Loucy (cell line): ENCODE data around the gene KLF16.

Source experiments
- EZH2phosphoT487 ChIP-seq: fragments of 200-600 bp; IDR thresholded peaks from 2 replicates; pipeline ENCODE4 v1.6.1; 2018; ENCODE audit warnings: antibody characterized with exemption, mild to moderate bottlenecking, moderate library complexity, borderline replicate concordance
- TF ChIP-seq, protein P1 (sequence below): fragments of 200-600 bp; sonication (generic); conservative IDR thresholded peaks from 2 replicates; pipeline ENCODE4 v1.5.1; 2014; ENCODE audit warnings: mild to moderate bottlenecking, antibody characterized with exemption, low read length

DNA sequence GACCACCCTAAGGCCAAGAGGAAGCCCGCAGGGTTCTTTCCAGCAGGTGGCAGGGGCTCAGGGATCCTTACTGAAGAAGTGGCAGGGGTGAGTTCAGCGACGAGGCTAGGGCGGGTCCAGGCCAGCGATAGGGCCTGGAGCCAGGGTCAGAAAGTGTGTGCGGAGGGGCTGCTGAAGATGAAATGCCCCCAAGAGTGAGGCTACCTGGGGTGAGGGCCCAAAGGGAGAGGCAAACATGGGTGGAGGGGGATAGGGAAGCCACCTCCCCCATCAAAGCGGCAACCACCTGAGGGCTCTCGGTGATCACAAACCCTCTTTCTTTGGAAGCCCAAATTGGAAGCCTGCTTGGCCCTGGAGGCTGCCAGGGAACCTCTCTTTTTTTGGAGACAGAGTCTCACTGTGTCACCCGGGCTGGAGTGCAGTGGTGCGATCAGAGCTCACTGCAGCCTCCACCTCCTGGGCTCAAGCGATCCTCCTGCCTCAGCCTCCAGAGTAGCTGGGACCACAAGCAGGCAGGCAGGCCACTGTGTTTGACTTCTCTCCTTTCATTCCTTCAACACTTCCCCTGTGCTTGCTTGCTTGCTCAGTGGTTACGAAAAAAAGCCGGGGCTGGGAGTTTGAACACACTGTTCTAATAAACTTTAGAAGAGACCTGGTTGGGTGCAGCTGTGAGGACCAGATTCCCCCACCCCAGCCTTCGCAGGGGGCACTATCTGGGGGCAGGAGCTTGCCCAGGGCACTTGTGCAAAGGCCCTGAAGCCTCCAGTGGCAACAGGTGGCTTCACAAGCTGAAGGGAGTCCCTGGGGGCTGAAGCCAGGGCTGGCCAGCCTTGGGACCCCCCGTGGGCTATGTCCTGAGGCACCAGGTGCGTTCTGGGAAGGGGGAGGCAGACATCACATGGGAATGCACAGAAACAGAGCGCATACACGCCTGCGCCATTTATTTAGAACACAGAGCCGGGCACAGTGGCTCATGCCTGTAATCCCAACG lies 49.9 kb downstream of the KLF16 start:
- TF ChIP-seq, protein P1, sequence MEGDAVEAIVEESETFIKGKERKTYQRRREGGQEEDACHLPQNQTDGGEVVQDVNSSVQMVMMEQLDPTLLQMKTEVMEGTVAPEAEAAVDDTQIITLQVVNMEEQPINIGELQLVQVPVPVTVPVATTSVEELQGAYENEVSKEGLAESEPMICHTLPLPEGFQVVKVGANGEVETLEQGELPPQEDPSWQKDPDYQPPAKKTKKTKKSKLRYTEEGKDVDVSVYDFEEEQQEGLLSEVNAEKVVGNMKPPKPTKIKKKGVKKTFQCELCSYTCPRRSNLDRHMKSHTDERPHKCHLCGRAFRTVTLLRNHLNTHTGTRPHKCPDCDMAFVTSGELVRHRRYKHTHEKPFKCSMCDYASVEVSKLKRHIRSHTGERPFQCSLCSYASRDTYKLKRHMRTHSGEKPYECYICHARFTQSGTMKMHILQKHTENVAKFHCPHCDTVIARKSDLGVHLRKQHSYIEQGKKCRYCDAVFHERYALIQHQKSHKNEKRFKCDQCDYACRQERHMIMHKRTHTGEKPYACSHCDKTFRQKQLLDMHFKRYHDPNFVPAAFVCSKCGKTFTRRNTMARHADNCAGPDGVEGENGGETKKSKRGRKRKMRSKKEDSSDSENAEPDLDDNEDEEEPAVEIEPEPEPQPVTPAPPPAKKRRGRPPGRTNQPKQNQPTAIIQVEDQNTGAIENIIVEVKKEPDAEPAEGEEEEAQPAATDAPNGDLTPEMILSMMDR: no peak
- no peak for TF ChIP-seq EZH2phosphoT487
